Measurements from ENCODE around the gene MACROD2.

- TF ChIP-seq CTCF (IDR thresholded peaks at IDR 0.05) (no peak), POLR2A (IDR thresholded peaks at IDR 0.05) (no peak)
Observed at GRCh38 chr20:14672066-14672465, 676.8 kb downstream of the MACROD2 start.
